DMS53 (cell line): ENCODE results near the gene SOHLH2.
A peak's percentile ranks its signal among the peaks of the same experiment; 100 is the strongest.

Source experiments
- DNase-seq: peaks from one replicate; lab custom pipeline; 2025; lab: John Stamatoyannopoulos, UW

Gene SOHLH2

DNA sequence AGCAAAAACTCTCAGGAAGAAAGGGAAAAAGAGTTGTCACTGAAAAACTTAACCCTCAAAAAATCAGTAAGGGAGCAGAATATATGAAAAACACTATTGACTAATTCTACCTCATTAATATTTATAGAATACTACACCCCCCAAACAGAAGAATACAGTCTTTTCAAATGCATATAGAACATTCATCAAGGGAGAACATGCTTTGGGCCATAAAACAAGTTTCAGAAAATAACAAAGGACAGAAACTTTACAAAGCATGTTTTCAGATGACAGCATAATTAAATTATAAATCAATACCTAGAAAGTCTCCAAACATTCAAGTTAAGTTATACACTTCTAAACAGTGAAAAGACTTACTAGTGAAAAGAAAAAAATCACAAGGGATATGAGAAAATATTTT is 30.5 kb downstream of the SOHLH2 start:
- no peak for DNase-seq

- DNase-seq = no peak
Measured at GRCh38 chr13:36175621-36176020, 38.7 kb downstream of the SOHLH2 start.

- no peak for DNase-seq
Measured at GRCh38 chr13:36174923-36175322, 39.4 kb downstream of the SOHLH2 start.

DNA sequence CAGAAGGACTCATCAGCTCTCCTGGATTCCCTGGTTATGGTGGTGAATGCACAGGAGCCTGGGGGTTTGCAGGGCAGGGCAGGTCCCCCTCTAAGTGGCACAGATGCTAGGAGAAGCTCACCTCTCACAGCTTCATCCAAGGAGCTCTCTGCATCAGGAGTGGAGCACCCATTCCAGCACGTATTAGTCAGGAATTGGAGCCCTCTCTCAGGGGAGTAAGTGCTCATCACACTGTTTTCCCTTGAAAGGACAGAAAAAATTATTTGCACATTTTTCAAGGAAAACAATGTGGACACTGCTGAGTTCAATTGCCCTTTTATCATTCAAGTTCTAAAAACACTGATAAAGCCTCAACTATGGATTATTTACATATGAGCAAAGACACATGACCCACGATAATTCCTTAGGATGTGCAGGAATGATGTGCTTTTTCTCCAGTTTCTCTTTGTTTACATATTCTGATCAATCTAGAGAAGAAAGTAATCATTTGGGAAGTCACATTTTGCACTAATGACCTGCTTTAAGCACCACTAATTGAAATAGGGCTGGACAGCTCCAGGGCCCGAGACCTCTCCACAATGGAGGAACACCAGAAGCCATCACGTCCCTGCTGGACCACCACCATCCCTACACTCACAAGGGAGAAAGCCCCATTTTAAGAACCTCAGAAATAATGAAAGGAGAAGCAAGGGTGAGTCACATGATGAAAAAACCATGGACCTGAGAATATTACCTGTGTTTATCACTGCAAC is 40.6 kb downstream of the SOHLH2 start:
- no peak for DNase-seq

DNA sequence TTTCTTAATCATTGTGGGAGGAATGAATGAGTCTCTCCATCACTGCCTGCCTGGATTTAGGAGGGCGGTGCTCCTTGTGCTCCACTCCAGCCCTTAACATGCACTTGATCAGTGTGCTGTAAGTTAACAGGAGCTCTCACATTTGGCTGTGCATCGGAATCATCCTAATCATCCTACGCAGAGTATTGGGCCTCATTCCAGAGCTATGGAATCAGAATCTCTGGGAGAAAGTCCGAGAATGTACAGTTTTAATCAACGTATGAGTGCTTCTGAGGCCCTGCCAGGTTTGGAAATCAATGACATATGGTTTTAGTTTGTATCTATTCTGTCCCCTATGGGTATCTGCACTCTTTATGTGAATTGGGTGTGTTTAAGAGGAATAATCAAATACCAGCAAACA is 48.3 kb downstream of the SOHLH2 start:
- DNase-seq = no peak

DNA sequence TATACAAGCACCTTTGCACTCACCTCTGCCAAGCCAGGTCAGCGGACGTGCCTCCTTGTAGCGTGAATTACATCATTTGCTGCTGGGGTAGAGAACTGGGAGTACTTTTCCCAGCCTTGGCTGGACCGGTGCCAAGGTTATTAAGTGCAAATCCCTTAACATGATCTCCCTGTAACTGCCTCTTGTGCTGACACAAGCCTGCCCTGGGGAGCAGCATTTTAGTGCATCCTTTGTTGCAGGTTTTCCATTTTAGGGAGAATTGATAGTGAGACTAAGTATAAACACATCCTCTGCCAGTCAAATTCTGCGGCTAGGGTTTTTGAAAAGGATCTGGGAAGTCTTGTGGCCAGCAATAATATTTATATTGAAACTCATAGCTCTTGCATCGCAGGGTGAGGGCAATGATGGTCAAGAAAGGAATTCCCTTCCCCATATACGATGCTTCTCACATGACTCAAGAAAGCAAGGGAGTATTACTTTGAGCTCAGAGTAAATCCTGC is 50.5 kb downstream of the SOHLH2 start:
- peak; percentile 87 for DNase-seq

- DNase-seq = no peak
Measured at GRCh38 chr13:36163286-36163685, 51.1 kb downstream of the SOHLH2 start.

DNA sequence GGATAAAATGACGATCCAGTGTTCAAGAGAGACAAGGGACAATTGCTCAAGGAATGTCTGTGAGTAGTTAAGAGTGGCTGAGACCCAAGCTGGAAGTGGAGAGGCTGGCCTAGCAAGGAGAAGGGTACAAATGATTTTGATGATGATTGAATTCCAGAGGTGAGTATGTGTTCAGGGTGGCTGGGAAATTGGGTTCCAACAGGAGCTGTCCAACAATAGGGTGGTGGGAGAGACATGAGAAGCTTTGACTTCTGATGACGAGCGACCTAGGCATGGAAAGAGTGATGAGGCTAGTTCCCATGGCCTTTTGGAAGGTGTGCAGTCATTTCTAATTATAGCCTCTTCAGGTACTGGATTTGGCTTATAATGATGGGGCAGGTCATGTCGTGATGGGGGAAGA is 54.1 kb downstream of the SOHLH2 start:
- no peak for DNase-seq

GRCh38 chr13:36158611-36159010 is 55.7 kb downstream of the SOHLH2 start:
- DNase-seq = no peak

GRCh38 chr13:36157480-36157879 is 56.9 kb downstream of the SOHLH2 start:
- peak; percentile 76 for DNase-seq

- peak; percentile 79 for DNase-seq
Measured at GRCh38 chr13:36154567-36155291, 59.6 kb downstream of the SOHLH2 start.

GRCh38 chr13:36151591-36151990 is 62.8 kb downstream of the SOHLH2 start:
- DNase-seq = peak; percentile 12

GRCh38 chr13:36148446-36148845 is 65.9 kb downstream of the SOHLH2 start:
- peak; percentile 46 for DNase-seq

- DNase-seq = no peak
Measured at GRCh38 chr13:36147330-36147729, 67.0 kb downstream of the SOHLH2 start.

GRCh38 chr13:36146511-36147269 is 67.7 kb downstream of the SOHLH2 start:
- DNase-seq = no peak

DNA sequence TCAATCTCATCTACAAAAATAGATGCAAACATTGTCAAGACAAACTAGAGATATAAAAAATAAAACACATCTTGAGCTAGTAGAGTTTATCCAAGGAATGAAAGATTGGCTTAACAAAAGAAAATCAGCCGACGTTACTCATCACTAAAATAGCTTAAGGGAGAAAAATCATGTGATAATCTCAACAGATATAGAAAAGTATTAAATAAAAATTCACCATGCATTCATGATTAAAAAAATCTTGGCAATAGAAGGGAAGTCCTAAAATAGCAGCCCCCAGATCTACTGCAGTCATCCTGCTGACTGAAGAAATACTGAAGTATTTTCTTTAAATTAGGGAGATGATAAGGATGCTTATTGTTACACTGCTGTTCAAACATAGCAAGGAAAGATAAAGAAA is 70.6 kb downstream of the SOHLH2 start:
- DNase-seq = no peak

- peak; percentile 54 for DNase-seq
Measured at GRCh38 chr13:36142735-36143134, 71.6 kb downstream of the SOHLH2 start.

- no peak for DNase-seq
Measured at GRCh38 chr13:36135876-36136275, 78.5 kb downstream of the SOHLH2 start.

- no peak for DNase-seq
Measured at GRCh38 chr13:36134632-36135031, 79.7 kb downstream of the SOHLH2 start.

- DNase-seq = peak; percentile 57
Measured at GRCh38 chr13:36133950-36134626, 80.3 kb downstream of the SOHLH2 start.

GRCh38 chr13:36132376-36132775 is 82.0 kb downstream of the SOHLH2 start:
- no peak for DNase-seq

GRCh38 chr13:36131931-36132297 is 82.4 kb downstream of the SOHLH2 start:
- DNase-seq = peak; percentile 75
